Islet precursor cell (in vitro differentiated cells): ENCODE results near the gene CDC42EP2.

ENCODE experiments used
- DNase-seq: peaks from one replicate; pipeline ENCODE4 v3.0.0-alpha.2; 2018

CDC42EP2 gene

DNA sequence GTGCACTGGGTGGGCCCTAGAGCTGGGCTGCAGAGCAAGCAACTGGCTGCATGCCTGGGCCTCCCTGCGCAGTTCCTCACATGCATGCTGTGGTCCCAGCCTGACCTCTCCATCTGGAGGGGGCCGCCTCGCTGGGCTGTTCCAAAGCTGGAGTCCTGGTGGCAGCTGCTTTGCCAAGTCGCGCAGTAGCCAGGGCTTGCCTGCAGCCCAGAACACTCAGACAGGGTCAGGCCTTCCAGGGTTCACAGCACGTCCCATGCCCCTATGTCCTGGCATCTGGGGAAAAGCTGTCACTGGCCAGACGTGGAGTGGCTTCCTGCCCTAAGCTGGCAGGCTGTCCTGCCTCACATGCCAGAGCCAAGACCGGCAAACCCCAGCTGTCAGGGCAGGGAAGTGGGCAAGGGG, 16.5 kb upstream of the CDC42EP2 start:
- no peak for DNase-seq

DNA sequence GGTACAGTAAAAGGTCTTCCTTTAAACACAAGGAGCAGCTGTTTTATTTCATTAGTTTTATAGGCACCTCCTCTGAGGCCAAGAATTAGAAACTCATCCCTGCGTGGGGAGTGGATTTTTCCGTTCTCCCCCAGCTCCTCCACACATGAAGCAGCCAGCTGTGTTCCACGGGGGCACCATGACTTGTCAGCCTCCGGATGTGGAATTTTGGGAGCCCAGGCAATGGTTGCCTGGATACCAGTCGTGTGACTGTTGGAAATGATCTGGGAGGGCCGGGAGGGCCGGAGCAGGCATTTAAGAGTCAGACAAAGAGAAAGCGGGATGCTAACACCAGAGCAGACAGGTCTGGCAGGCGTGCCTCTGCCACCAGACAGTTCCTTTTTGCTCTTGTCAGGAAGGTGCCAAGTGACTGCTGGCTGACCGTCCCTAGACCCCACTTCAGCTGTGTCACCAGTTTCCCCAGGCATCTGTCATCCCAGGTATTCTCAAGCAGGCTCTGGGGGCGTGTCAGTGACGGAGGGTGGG, 15.9 kb upstream of the CDC42EP2 start:
- no peak for DNase-seq

DNA sequence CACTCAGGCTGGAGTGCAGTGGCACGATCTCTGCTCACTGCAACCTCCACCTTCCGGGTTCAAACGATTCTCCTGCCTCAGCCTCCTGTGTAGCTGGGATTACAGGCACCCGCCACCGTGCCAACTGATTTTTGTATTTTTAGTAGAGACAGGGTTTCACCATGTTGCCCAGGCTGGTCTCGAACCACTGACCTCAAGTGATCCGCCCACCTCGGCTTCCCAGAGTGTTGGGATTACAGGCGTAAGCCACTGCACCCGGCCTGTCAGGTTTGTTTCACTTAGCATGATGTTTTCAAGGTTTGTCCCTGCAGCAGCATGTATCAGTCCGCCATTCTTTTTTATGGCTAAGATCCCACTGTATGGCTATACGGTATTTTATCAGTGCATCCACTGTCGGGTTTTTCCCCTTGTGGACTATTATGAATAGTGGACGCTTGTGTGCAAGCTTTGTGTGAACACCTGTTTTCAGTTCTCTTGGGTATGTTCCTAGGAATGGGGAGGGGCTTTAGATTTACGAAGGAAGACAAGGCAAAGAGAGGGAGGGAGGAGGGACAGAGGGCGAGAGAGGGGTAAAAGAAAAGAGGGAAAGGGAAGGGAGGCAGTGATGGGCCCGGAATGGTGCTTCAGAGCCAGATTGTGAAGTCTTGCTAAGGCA, 13.9 kb upstream of the CDC42EP2 start:
- DNase-seq = no peak

- DNase-seq = peak; percentile 87
Observed at GRCh38 chr11:65301491-65302329, 13.0 kb upstream of the CDC42EP2 start.

DNA sequence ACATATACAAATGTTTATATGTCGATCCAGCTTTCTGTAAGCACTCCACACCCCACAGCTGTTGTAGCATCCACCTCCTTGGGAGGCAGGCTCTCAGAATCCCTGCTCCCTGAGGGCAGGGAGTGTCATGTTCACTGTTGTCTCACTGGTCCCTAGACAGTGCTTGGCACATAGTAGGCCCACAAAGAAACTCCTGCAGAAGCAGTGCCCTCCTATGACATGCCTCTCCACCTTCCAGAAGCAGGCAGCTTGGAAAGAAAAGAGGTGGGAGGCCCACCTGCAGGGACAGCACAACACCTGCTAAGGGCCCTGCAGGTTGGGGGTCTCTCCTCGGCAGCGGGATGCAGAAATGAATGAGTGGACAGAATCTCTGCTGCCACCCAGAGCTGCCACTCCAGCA, 11.1 kb upstream of the CDC42EP2 start:
- DNase-seq = no peak

DNA sequence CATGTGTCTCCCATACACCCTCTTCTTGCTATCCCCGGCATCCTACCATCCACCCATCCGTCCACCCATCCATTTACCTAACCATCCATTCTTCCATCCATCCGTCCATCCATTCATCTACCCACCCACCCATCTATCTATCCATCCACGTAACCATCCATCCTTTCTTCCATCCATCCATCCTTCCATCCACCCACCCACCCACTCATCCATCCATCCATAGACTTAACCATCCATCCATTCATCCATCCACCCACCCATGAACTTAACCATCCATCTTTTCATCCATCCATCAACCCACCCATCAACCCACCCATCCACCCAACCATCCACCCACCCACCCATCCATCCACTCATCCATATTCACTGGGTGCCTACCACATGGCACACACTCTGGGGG, 10.6 kb upstream of the CDC42EP2 start:
- no peak for DNase-seq

GRCh38 chr11:65304613-65305012, 10.1 kb upstream of the CDC42EP2 start:
- DNase-seq = no peak

DNA sequence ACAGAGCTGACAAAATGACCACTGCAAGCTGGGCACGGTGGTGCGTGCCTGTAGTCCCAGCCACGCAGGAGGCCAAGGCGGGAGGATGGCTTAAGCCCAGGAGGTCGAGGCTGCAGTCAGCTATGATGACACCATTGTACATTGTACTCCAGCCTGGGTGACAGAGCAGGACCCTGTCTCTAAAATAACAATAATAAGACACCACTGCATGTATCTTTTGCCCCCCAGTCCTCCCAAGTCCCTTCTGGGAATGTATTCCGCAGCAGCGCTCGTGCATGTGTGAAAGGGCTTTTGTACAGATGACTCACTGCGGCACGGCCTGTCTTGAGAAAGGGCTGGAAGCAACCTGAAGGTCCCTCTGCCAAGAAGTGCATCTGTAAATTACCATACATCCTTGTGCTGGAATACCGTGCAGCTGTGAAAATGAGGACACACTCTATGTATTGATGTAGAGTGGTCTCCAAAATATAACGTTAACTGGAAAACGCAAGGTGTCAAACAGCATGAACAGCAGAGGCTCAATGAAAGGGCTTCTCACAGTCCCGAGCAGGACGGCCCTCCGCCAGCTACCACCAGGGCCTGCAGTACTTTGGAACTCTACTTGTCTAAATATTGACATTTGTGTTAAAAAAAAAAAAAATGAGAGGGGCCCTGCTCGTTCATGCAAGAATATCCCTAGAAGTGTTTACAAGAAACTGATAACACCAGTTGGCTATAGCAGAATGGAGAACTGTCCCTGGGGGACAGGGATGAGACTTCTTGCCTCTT, 9.0 kb upstream of the CDC42EP2 start:
- no peak for DNase-seq

GRCh38 chr11:65307298-65308229, 7.1 kb upstream of the CDC42EP2 start:
- no peak for DNase-seq

GRCh38 chr11:65308281-65308891, 6.3 kb upstream of the CDC42EP2 start:
- DNase-seq = no peak

DNA sequence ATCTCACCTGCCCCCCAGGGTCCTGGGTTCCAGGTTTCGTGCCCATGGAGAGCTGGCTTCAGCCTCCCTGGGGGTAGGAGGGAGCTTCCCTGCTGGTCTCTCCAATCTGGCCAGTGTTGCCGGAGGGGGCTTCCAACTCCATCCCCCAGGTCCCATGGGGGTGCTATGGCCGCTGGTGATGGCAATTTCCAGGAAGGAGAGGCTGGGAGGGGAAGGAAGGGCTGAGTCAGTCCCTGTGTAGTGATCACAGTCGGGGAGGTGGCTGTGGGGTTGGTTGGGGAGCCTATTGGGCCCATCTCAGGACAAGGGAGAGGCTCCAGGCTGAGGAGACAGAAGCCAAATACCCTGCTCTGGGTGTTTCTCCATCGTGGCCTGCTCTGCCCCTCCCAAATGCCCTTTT, 5.7 kb upstream of the CDC42EP2 start:
- DNase-seq = no peak

GRCh38 chr11:65310215-65310614, 4.5 kb upstream of the CDC42EP2 start:
- no peak for DNase-seq

DNA sequence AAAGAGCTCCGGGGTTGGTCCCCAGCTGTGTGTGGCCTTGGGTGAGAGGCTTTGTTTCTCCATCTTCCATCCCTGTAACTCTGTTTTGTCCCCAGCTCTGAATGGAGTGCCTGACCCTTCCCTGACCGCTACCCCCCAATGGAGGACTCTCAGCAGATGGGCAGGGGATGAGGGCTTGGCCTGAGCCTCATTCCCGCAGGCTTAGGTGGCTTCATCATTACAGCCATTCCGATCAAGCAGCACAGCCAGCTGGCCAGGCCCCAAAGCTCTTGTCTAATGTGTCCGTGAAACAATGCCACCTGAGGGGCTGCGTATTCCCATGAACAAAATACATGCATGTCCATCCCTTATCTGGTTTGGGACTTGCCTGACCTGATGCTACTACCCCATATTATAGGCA, 3.9 kb upstream of the CDC42EP2 start:
- no peak for DNase-seq

DNA sequence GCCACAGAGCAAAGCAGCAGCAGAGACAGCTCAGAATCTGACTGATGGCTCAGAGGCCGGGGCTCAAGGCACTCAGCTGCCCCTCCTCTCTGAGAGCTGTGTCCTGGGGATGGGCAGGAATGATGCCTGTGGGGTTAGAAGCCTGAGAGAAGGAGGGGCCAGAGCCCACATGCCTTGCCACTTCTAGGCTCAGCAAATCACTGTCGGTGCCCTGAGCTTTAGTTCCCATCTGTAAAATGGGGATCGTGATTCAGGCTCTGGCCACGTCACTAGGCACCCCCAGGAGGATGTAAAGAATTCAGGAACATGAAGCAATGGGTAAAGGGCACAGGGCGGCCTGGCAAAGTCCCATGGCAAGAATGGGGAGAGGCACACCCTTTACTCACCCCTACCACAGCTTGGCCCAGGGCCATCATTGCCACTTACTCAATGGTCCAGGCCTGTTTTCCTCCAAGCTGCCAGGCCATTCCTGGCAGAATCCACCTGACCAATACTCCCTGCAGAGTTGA, 3.4 kb upstream of the CDC42EP2 start:
- peak; percentile 72 for DNase-seq

DNA sequence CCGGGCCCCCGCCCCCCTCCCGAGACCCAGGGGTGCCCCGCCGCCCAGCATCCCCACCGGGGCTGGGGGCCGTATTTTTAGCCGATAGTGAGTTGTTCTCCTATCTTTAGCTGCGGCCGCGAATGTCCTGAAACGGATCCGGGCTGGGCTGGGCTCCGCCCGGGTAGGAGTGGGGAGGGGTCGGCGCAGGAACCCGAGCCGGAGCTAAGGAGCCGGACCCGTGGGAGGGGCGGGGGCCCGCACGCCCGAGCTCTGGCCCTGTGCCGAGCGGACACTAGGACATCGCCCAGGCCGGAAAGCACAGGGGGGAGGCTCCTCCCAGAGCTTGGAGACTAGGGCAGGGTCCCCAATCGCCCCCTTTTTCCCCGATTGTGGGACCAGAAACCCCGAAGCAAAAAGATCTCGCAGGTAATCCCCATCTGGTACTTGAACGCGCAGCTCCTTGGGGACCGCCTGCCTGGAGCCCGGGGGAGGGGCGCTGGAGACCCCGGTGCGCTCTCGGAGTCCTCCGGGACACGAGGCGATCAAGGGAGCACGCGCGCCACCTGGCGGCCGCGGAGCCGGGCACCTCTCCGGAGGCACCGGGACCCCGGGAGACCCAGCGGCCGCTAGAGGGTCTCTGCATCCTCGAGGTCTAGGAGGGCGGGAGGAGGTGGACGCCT, 669 bp downstream of the CDC42EP2 start:
- peak; percentile 93 for DNase-seq

- no peak for DNase-seq
Observed at GRCh38 chr11:65315866-65316226, 1.2 kb downstream of the CDC42EP2 start.

- DNase-seq = no peak
Observed at GRCh38 chr11:65316227-65317024, 1.8 kb downstream of the CDC42EP2 start.

- DNase-seq = peak; percentile 65
Observed at GRCh38 chr11:65317025-65317786, 2.5 kb downstream of the CDC42EP2 start.

GRCh38 chr11:65320386-65321075, 5.9 kb downstream of the CDC42EP2 start:
- no peak for DNase-seq
